ENCODE measurements around the gene RNF182. TPM values are rescaled to one million over a fixed set of nuclear protein-coding genes. Genes with fewer than 3 reads are reported as not detected.

Gene RNF182
- total and polyA plus RNA-seq, 2 experiments from 2014 or later, result 1.8 to 2.7 TPM

GRCh38 chr6:14004258-14004657 lies 79.5 kb downstream of the RNF182 start:
- no peak overlapping the region for H2AFZ ChIP-seq
- no peak overlapping the region for H3K9ac ChIP-seq
- no peak overlapping the region for H3K4me3 ChIP-seq
- DNase-seq, result no peak
- no peak overlapping the region for H3K4me2 ChIP-seq (ENCODE audit: unreplicated experiment)
- H3K9me2 ChIP-seq (ENCODE audit: insufficient read depth), result no peaks in the 10 kb centered on the region
- H3K27ac ChIP-seq, result no peak overlapping the region
- no peaks in the 10 kb centered on the region for H3K9me3 ChIP-seq (ENCODE audit: low read depth)
- no peak for TF ChIP-seq EZH2phosphoT487 (IDR thresholded peaks at IDR 0.05; ENCODE audit: insufficient read depth, low read depth)
- TF ChIP-seq EZH2 (IDR thresholded peaks at IDR 0.05; ENCODE audit: insufficient read depth, poor library complexity, severe bottlenecking), result no peak
- in situ Hi-C loops (cut with MboI), result no loop called here
- no peaks in the 10 kb centered on the region for H3K36me3 ChIP-seq (ENCODE audit: low read depth)
- peaks cover 16% of the 10 kb centered on the region for H3K4me1 ChIP-seq (ENCODE audit: insufficient read depth)
- peaks cover 14% of the 10 kb centered on the region for H3F3A ChIP-seq (ENCODE audit: insufficient read depth)
- 86 to 87% methylated on average over 9 of the region's 9 CpGs for WGBS, 2 experiments (ENCODE audit: low coverage in 1 of 2, low lambda C conversion rate in 2 of 2, missing lambda C conversion rate in 2 of 2)
- no peaks in the 10 kb centered on the region for H3K79me2 ChIP-seq (ENCODE audit: insufficient read depth)
- no peaks in the 10 kb centered on the region for H4K20me1 ChIP-seq (ENCODE audit: insufficient read depth)
- no peaks in the 10 kb centered on the region for H3K27me3 ChIP-seq (replicated peaks; ENCODE audit: insufficient read depth)

- H3K9me3 ChIP-seq (ENCODE audit: low read depth), result no peaks in the 10 kb centered on the region
- H3F3A ChIP-seq (ENCODE audit: insufficient read depth), result no peaks in the 10 kb centered on the region
- TF ChIP-seq EZH2phosphoT487 (IDR thresholded peaks at IDR 0.05; ENCODE audit: insufficient read depth, low read depth) (no peak), EZH2 (IDR thresholded peaks at IDR 0.05; ENCODE audit: insufficient read depth, poor library complexity, severe bottlenecking) (no peak)
- DNase-seq, result no peak
- H3K4me3 ChIP-seq, result no peak overlapping the region
- no peaks in the 10 kb centered on the region for H3K4me1 ChIP-seq (ENCODE audit: insufficient read depth)
- no peak overlapping the region for H3K9ac ChIP-seq
- no peaks in the 10 kb centered on the region for H3K27me3 ChIP-seq (replicated peaks; ENCODE audit: insufficient read depth)
- in situ Hi-C loops (cut with MboI), result no loop called here
- H3K79me2 ChIP-seq (ENCODE audit: insufficient read depth), result no peaks in the 10 kb centered on the region
- H4K20me1 ChIP-seq (ENCODE audit: insufficient read depth), result no peaks in the 10 kb centered on the region
- H3K36me3 ChIP-seq (ENCODE audit: low read depth), result no peaks in the 10 kb centered on the region
- H3K27ac ChIP-seq, result no peak overlapping the region
- no peak overlapping the region for H3K4me2 ChIP-seq (ENCODE audit: unreplicated experiment)
- WGBS, 2 experiments (ENCODE audit: low coverage in 1 of 2, low lambda C conversion rate in 2 of 2, missing lambda C conversion rate in 2 of 2), result 55 to 69% methylated on average over 5 of the region's 5 CpGs
- H2AFZ ChIP-seq, result no peak overlapping the region
- H3K9me2 ChIP-seq (ENCODE audit: insufficient read depth), result no peaks in the 10 kb centered on the region
Observed at GRCh38 chr6:14008809-14009208, 84.1 kb downstream of the RNF182 start.

GRCh38 chr6:14009431-14009830 lies 84.7 kb downstream of the RNF182 start:
- H3K9ac ChIP-seq, result no peak overlapping the region
- H3K4me1 ChIP-seq (ENCODE audit: insufficient read depth), result no peaks in the 10 kb centered on the region
- H3K79me2 ChIP-seq (ENCODE audit: insufficient read depth), result no peaks in the 10 kb centered on the region
- H3K4me2 ChIP-seq (ENCODE audit: unreplicated experiment), result no peak overlapping the region
- no peaks in the 10 kb centered on the region for H3F3A ChIP-seq (ENCODE audit: insufficient read depth)
- H3K27ac ChIP-seq, result no peak overlapping the region
- no peaks in the 10 kb centered on the region for H3K27me3 ChIP-seq (replicated peaks; ENCODE audit: insufficient read depth)
- no peak overlapping the region for H2AFZ ChIP-seq
- no peaks in the 10 kb centered on the region for H4K20me1 ChIP-seq (ENCODE audit: insufficient read depth)
- H3K36me3 ChIP-seq (ENCODE audit: low read depth), result no peaks in the 10 kb centered on the region
- no peaks in the 10 kb centered on the region for H3K9me3 ChIP-seq (ENCODE audit: low read depth)
- no peak overlapping the region for H3K4me3 ChIP-seq
- no peaks in the 10 kb centered on the region for H3K9me2 ChIP-seq (ENCODE audit: insufficient read depth)
- DNase-seq, result no peak
- no peak for TF ChIP-seq EZH2 (IDR thresholded peaks at IDR 0.05; ENCODE audit: insufficient read depth, poor library complexity, severe bottlenecking)
- TF ChIP-seq EZH2phosphoT487 (IDR thresholded peaks at IDR 0.05; ENCODE audit: insufficient read depth, low read depth), result no peak
- 86 to 89% methylated on average over 3 of the region's 3 CpGs for WGBS, 2 experiments (ENCODE audit: low coverage in 1 of 2, low lambda C conversion rate in 2 of 2, missing lambda C conversion rate in 2 of 2)
- in situ Hi-C loops (cut with MboI), result no loop called here

- in situ Hi-C loops (cut with MboI), result no loop called here
- TF ChIP-seq EZH2phosphoT487 (IDR thresholded peaks at IDR 0.05; ENCODE audit: insufficient read depth, low read depth) (no peak), EZH2 (IDR thresholded peaks at IDR 0.05; ENCODE audit: insufficient read depth, poor library complexity, severe bottlenecking) (no peak)
- Histone ChIP-seq H2AFZ (no peak overlapping the region), H3K4me1 (ENCODE audit: insufficient read depth) (no peaks in the 10 kb centered on the region), H3K36me3 (ENCODE audit: low read depth) (no peaks in the 10 kb centered on the region), H4K20me1 (ENCODE audit: insufficient read depth) (no peaks in the 10 kb centered on the region), H3K9me3 (ENCODE audit: low read depth) (no peaks in the 10 kb centered on the region), H3K27ac (no peak overlapping the region), H3K9me2 (ENCODE audit: insufficient read depth) (no peaks in the 10 kb centered on the region), H3K79me2 (ENCODE audit: insufficient read depth) (no peaks in the 10 kb centered on the region), H3K4me2 (ENCODE audit: unreplicated experiment) (no peak overlapping the region), H3K9ac (no peak overlapping the region), H3K27me3 (replicated peaks; ENCODE audit: insufficient read depth) (no peaks in the 10 kb centered on the region), H3K4me3 (no peak overlapping the region), H3F3A (ENCODE audit: insufficient read depth) (no peaks in the 10 kb centered on the region)
- WGBS, 2 experiments (ENCODE audit: low coverage in 1 of 2, low lambda C conversion rate in 2 of 2, missing lambda C conversion rate in 2 of 2), result 82 to 84% methylated on average over 3 of the region's 3 CpGs
- no peak for DNase-seq
Observed at GRCh38 chr6:14010275-14010674, 85.5 kb downstream of the RNF182 start.

Measured in GM23248 (cell line).